ENCODE data around the gene STRA8. TPM values are rescaled to one million over a fixed set of nuclear protein-coding genes. Genes with fewer than 3 reads are reported as not detected.
"Not testable (repeated sequence)": the region's sequence is repeated elsewhere in the genome, so short reads cannot be mapped to it uniquely, and the experiment has no call there.

The STRA8 gene
- total RNA-seq, 2 experiments from 2014 or later: not detected

DNA sequence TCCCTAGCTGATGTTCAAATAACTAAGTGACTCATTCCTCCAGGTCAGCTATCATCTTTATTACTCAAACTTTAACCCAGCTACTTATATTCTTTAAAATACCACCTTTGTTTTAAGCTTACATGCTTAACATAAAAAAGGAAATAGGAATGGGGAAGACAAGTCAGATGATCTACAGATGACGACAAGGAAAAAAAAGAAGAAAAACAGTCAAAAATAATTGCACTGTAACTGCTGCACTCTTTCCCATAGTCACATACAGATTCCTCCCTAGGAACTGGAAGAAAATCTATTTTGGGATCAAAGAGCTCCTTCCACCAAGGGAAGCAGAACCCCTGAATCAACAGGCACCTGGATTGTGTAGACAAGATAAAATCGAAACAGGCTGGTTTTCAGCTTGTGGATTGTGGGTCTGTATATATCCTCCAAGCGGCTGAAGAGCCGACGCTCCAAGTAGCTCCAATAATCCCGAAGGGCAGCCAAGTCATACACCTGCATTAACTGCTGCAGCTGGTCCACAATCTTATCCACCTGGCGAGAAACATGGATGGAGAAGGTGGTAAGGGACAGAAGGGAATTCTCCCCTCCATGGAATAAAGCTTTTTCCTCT is 24.3 kb upstream of the STRA8 start:
- no peaks in the 10 kb centered on the region for H3K27me3 Mint-ChIP-seq
- ATAC-seq (no peak), DNase-seq (no peak)
- H3K4me3 Mint-ChIP-seq: no peak overlapping the region
- H3K36me3 Mint-ChIP-seq: peaks cover 3% of the 10 kb centered on the region
- CTCF ChIA-PET: interaction anchor here (1.5 to 2.4 kb wide), 4 partner anchors 11 to 223 kb away, joined by 3 to 7 read pairs (median 6); partner anchors contain the start of genes AGBL3 and CYREN
- peaks cover 28% of the 10 kb centered on the region for H3K4me1 Mint-ChIP-seq
- H3K27ac Mint-ChIP-seq: no peak overlapping the region
- no peaks in the 10 kb centered on the region for H3K9me3 Mint-ChIP-seq (ENCODE audit: low read depth)

DNA sequence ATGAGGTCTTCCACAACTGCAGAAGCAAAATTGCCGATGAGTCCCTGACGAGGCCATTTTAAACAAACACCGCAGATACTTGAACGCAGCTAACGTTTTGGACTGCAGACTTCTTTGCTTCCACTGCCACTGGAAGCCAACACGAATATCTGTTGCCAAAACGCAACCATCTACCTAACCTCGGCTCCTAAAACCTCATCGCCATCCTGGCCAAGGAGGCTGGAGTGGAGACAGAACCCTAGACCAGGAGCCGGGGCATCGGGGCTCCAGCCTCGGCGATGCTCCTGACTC is 22.8 kb upstream of the STRA8 start:
- Mint-ChIP-seq H3K27ac (peak overlapping the region; percentile 96), H3K9me3 (ENCODE audit: low read depth) (no peaks in the 10 kb centered on the region), H3K27me3 (no peaks in the 10 kb centered on the region), H3K36me3 (no peaks in the 10 kb centered on the region), H3K4me1 (peaks cover 28% of the 10 kb centered on the region), H3K4me3 (peak overlapping the region; percentile 94)
- ATAC-seq (peak; percentile 1), DNase-seq (no peak)
- CTCF ChIA-PET: interaction anchor here (0.9 to 2.4 kb wide), 7 partner anchors 9 to 577 kb away, joined by 3 to 7 read pairs (median 4); partner anchors contain the start of genes CYREN and TMEM140

DNA sequence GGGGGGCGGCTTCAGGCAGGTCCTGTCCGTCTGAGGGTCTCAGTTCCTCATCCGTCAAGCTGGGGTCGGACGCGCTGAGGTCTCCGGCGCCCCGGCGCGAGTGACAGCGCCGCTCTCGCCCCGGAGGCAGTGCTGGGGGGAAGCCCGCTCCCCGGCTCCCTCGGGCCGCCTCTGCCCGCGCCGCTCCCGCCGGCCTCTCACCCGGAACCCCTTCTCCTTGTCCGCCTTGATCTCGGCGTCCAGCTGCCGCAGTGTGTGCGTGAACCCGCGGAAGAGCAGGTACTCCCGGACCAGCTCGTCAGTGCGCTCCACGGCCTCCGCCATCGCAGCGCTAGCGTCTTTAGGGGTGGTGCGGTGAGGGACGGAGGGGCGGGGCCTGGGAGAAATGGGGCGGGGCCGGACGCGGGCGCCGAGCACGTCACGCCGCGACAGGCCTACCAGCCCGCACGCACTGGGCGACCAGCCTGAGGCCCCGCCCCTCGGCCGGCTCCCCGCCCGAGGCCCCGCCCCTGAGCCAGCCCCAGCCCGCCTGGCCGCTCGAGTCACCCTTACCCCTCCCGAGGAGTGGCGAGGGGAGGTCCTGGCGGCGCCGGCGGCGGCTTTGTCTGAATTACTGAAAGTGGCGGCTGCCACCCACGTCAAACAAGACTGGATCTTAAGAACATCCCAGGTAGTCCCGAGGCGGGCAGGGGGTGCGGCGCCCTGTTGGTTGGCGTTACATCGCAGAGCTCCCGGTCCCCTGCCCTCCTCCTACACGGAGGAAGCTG is 22.3 kb upstream of the STRA8 start, which contains the start of gene WDR91:
Gene WDR91 (minus strand): TSS at position 348 of the 767 bp plus-strand sequence. CDS start 24 bp downstream, at position 324.
- Mint-ChIP-seq H3K4me1 (peaks cover 28% of the 10 kb centered on the region), H3K36me3 (no peaks in the 10 kb centered on the region), H3K27ac (peak within 1 kb of the TSS; percentile 96), H3K9me3 (ENCODE audit: low read depth) (no peaks in the 10 kb centered on the region), H3K27me3 (no peaks in the 10 kb centered on the region), H3K4me3 (peak within 1 kb of the TSS; percentile 94)
- ATAC-seq (peak; percentile 93), DNase-seq (peak; percentile 96)
- CTCF ChIA-PET: interaction anchor here (1.0 to 2.4 kb wide), 5 partner anchors 9 to 224 kb away, joined by 3 to 7 read pairs (median 4); partner anchors contain the start of genes CYREN and TMEM140

DNA sequence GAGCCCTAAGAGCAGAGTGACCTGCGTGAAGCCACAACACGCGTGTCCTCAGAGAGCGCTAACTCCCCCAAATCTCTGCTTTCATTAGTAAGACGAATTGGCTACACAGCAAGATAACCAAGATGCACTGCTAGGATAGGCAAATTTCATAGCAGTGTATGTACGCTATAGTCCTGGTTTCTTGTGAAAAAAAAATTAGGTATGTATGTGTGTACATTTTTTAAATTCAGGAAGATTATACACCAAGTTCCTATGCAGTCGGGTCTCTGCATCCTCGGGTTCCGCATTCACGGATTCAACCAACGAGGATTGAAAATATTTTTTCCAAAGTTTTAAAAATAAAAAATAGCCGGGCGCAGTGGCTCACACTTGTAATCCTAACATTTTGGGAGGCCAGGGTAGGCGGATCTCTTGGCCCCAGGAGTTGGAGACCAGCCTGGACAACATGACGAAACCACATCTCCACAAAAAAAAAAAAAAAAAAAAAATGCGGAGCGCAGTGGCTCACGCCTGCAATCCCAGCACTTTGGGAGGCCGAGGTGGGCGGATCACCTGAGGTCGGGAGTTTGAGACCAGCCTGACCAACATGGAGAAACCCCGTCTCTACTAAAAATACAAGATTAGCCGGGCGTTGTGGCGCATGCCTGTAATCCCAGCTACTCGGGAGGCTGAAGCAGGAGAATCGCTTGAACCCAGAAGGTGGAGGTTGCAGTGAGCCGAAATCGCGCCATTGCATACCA is 21.5 kb upstream of the STRA8 start:
- H3K4me1 Mint-ChIP-seq: peaks cover 24% of the 10 kb centered on the region

DNA sequence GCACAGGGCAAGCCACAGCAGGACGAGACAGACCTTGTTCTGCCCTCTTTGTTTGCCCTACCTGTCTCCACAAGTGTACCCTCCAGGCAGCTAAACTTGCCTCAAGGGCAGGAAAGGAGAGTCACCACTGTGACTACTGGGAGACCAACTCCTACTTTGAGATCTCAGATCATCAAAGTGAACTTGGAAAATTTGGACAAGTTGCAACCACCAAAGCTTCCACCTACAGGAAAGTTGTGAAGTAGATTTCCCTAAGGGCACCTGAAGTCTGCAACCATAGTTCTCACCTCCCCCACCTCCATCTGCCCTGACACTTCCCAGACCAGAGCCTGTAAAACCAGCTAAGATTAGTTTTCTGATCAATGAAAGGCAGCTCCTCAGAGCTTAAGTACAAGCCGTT is 19.8 kb upstream of the STRA8 start:
- H3K4me3 Mint-ChIP-seq: no peak overlapping the region
- no peak overlapping the region for H3K27ac Mint-ChIP-seq
- H3K4me1 Mint-ChIP-seq: peaks cover 12% of the 10 kb centered on the region
- H3K36me3 Mint-ChIP-seq: no peaks in the 10 kb centered on the region
- no peak for ATAC-seq
- DNase-seq: no peak
- peaks cover 3% of the 10 kb centered on the region for H3K27me3 Mint-ChIP-seq
- CTCF ChIA-PET: interaction anchor here (1.1 kb wide), 1 partner anchor 60 kb away, joined by 3 read pairs; no protein-coding TSS in a partner anchor
- no peaks in the 10 kb centered on the region for H3K9me3 Mint-ChIP-seq (ENCODE audit: low read depth)

More for the DNA sequence above, 21.5 kb upstream of the STRA8 start:
- H3K9me3 Mint-ChIP-seq (ENCODE audit: low read depth); H3K36me3 Mint-ChIP-seq; ATAC-seq; DNase-seq; CTCF ChIA-PET; H3K27me3 Mint-ChIP-seq: not testable (repeated sequence)
- H3K27ac Mint-ChIP-seq: peak overlapping the region; percentile 83
- H3K4me3 Mint-ChIP-seq: peak overlapping the region; percentile 94

DNA sequence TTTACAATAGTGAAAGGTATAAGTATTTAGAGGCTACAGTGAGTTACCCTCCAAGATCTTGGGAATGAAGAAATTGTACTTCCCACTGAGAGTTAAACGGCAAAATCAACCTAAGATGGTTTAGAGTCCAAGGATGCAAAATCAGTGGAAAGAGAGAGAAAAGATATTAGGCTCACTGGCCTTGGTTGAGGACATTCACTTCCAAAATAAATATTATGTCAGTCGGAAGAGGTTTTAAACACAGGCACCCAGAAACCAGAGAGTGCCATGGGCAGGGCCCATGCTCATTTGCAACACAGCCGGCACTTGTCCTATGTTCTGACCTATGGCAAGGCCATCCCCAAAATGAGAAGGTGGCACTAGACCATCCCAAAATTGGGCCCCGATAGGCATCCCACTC is 18.5 kb upstream of the STRA8 start:
- H3K9me3 Mint-ChIP-seq (ENCODE audit: low read depth): no peaks in the 10 kb centered on the region
- DNase-seq (no peak), ATAC-seq (no peak)
- no peak overlapping the region for H3K27ac Mint-ChIP-seq
- peaks cover 11% of the 10 kb centered on the region for H3K4me1 Mint-ChIP-seq
- no peak overlapping the region for H3K4me3 Mint-ChIP-seq
- peaks cover 3% of the 10 kb centered on the region for H3K27me3 Mint-ChIP-seq
- CTCF ChIA-PET: no interaction called here
- H3K36me3 Mint-ChIP-seq: no peaks in the 10 kb centered on the region

DNA sequence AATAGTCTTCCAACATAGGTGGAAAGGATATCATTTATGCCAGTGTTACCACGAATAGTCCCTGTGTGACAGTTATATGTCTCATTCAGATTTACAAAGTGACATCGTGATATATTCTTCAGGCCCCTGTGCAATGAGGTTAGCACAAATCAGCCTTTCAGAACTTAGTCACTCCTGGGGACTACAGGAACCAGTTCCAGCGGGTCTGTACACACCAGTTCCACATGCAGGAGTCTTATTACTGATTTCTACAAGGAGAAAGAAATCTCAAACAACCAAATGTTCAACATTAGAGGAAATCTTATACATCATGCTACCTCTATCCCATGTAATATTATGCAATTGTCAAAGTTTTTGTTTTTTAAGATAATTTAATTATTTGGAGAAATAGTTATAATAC is 17.9 kb upstream of the STRA8 start:
- CTCF ChIA-PET: no interaction called here
- DNase-seq: no peak
- Mint-ChIP-seq H3K27me3 (peaks cover 3% of the 10 kb centered on the region), H3K27ac (no peak overlapping the region), H3K4me1 (peaks cover 6% of the 10 kb centered on the region), H3K9me3 (ENCODE audit: low read depth) (peaks cover 2% of the 10 kb centered on the region), H3K4me3 (no peak overlapping the region), H3K36me3 (no peaks in the 10 kb centered on the region)
- no peak for ATAC-seq

DNA sequence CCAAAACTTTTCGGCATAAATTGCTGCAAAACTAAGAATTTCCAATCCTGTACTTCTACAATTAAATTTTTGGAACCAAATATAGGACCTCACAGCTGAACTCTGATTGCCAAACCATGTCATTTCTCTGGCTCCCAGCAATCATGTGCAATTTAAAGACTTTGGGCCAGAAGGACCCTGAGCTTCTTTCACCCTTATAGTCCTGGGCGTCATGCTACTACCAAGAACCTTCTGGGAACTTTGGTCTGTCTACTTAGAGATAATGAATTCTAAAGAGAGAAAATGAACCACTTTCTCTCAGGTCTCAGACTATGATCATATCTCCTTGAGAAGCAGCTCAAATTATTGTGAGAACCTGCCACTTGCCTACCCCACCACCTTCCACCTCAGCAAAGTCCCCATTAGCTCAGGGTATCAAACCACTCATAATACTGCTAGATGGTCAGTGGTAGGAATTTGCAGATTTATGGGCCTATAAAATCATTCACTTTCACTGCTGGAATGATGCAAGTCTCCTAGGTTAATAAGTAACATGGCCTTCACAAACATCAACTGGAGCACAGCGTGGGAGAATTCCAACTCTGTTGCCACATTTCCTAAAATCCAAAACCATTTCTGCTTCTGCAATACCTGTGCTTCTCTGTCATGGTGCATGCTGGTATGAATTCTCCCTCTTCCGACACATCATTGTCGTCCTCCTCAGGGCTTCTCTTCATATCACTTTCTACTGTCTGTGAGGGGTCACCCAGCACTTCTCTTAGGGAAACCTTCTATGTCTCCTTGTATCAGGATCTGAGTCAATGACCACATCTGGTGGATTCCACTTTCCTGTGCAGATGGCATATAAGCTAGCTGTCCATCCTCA is 15.8 kb upstream of the STRA8 start:
- no peak for DNase-seq
- Mint-ChIP-seq H3K4me1 (no peaks in the 10 kb centered on the region), H3K36me3 (no peaks in the 10 kb centered on the region), H3K9me3 (ENCODE audit: low read depth) (peaks cover 2% of the 10 kb centered on the region), H3K27ac (no peak overlapping the region), H3K27me3 (peaks cover 3% of the 10 kb centered on the region), H3K4me3 (no peak overlapping the region)
- CTCF ChIA-PET: no interaction called here
- no peak for ATAC-seq

DNA sequence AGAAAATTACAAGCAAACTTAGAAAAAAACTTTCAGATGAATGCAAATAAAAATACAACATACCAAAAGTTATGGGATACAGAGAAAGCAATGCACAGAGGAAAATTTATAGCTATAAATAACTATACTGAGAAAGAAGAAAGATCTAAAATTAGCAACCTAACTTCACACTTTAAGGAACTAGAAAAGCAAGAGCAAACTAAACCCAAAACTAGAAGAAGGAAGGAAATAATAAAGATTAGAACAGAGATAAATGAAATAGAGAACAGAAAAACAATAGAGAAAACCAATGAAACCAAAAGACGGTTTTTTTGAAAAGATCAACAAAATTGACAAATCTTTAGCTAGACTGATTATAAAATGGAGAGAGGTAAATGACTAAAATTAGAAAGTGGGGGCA is 9.6 kb upstream of the STRA8 start:
- H3K27ac Mint-ChIP-seq: peak overlapping the region; percentile 50
- peaks cover 9% of the 10 kb centered on the region for H3K9me3 Mint-ChIP-seq (ENCODE audit: low read depth)
- no peak for DNase-seq
- H3K4me3 Mint-ChIP-seq: no peak overlapping the region
- no peak for ATAC-seq
- H3K36me3 Mint-ChIP-seq: peaks cover 7% of the 10 kb centered on the region
- peaks cover 14% of the 10 kb centered on the region for H3K4me1 Mint-ChIP-seq
- peaks cover 5% of the 10 kb centered on the region for H3K27me3 Mint-ChIP-seq
- CTCF ChIA-PET: no interaction called here

DNA sequence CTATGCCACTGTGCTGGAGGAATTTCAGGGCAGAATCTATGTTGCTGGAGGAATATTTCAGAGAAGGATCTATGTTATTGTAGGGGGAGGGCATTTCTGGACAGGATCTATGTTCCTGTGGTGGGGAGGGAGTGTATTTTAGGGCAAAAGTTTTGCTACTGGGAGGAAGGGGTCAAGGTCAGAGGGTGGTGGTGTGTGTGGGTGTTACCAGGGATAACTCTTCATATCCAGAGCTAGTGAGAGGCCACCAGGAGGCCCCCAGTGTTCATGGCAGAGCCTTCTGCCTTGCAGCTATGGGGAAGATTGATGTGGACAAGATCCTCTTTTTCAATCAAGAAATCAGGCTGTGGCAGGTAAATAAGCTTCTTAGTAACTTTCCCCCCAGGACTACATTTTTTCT is 2.0 kb upstream of the STRA8 start:
- Mint-ChIP-seq H3K9me3 (ENCODE audit: low read depth) (no peaks in the 10 kb centered on the region), H3K4me3 (no peak overlapping the region), H3K27ac (no peak overlapping the region), H3K4me1 (peaks cover 3% of the 10 kb centered on the region), H3K27me3 (no peaks in the 10 kb centered on the region), H3K36me3 (no peaks in the 10 kb centered on the region)
- CTCF ChIA-PET: no interaction called here
- ATAC-seq (no peak), DNase-seq (no peak)

DNA sequence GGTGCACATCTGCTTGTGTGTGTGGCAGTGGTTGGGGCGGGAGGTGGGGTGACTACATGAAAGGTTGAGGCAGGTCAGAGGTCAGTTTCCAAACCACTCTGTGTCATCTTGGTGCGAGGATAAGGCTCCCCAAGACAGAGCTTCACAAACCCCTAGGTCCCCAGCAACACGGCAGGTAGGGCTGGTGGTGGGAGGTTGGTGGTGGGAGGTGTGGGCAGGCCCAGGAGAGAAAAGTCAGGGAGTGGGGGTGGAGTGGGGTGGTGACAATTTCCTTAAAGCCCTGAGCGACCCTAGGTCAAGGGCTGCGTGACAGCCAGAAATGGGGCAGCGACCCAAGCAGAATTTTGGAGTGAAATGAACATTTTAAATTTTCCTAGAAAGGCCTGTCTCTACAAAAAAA is 1.6 kb upstream of the STRA8 start:
- ATAC-seq: no peak
- no peak overlapping the region for H3K27ac Mint-ChIP-seq
- no peaks in the 10 kb centered on the region for H3K27me3 Mint-ChIP-seq
- H3K4me3 Mint-ChIP-seq: no peak overlapping the region
- H3K9me3 Mint-ChIP-seq (ENCODE audit: low read depth): no peaks in the 10 kb centered on the region
- no peak for DNase-seq
- CTCF ChIA-PET: no interaction called here
- peaks cover 7% of the 10 kb centered on the region for H3K4me1 Mint-ChIP-seq
- no peaks in the 10 kb centered on the region for H3K36me3 Mint-ChIP-seq

DNA sequence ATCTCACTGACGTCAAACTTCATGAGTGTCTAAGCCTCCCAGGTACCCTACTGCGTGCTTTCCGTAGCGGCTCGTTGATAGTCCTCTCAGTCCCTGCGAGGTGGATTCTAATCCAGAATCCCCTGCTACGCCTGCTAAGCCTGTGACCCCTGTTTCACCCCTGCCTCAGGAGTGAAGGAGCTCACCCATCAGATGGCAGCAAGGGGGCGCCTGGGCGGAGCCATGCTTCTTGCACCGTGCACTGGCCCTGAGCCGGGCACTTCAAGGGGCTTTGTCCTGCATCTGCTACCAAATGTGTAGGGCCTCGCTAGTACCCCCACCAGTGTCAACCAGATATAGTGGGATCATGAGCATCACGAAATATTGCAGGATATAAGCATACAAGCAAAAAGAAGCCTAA is 918 bp upstream of the STRA8 start:
- H3K36me3 Mint-ChIP-seq: no peaks in the 10 kb centered on the region
- no peaks in the 10 kb centered on the region for H3K27me3 Mint-ChIP-seq
- peaks cover 7% of the 10 kb centered on the region for H3K4me1 Mint-ChIP-seq
- DNase-seq: no peak
- H3K27ac Mint-ChIP-seq: no peak overlapping the region
- H3K9me3 Mint-ChIP-seq (ENCODE audit: low read depth): no peaks in the 10 kb centered on the region
- ATAC-seq: no peak
- no peak overlapping the region for H3K4me3 Mint-ChIP-seq
- CTCF ChIA-PET: no interaction called here

DNA sequence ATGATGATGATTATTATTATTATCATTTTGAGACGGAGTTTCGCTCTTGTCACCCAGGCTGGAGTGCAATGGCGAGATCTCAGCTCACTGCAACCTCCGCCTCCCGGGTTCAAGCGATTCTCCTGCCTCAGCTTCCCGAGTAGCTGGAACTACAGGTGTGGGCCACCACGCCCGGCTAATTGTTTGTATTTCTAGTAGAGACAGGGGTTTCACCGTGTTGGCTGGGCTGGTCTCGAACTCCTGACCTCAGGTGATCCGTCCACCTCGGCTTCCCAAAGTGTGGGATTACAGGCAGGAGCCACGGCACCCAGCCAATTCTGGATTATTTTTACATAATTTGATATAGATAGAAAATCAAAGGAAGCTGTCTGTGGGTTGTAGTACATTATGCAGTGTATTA is 457 bp downstream of the STRA8 start:
- H3K36me3 Mint-ChIP-seq; H3K27me3 Mint-ChIP-seq; ATAC-seq; H3K4me3 Mint-ChIP-seq; H3K4me1 Mint-ChIP-seq; H3K27ac Mint-ChIP-seq; CTCF ChIA-PET; H3K9me3 Mint-ChIP-seq (ENCODE audit: low read depth); DNase-seq: not testable (repeated sequence)
